Measurements from ENCODE around the gene GATAD2A. TPM values are rescaled to one million over a fixed set of nuclear protein-coding genes. Genes with fewer than 3 reads are reported as not detected.

GATAD2A gene
- total and polyA plus RNA-seq, 9 of the 15 experiments (the other 6 are each of a cell fraction or from before 2014, with no cell fraction given) = 2.4 to 226 (median 44.2) TPM

DNA sequence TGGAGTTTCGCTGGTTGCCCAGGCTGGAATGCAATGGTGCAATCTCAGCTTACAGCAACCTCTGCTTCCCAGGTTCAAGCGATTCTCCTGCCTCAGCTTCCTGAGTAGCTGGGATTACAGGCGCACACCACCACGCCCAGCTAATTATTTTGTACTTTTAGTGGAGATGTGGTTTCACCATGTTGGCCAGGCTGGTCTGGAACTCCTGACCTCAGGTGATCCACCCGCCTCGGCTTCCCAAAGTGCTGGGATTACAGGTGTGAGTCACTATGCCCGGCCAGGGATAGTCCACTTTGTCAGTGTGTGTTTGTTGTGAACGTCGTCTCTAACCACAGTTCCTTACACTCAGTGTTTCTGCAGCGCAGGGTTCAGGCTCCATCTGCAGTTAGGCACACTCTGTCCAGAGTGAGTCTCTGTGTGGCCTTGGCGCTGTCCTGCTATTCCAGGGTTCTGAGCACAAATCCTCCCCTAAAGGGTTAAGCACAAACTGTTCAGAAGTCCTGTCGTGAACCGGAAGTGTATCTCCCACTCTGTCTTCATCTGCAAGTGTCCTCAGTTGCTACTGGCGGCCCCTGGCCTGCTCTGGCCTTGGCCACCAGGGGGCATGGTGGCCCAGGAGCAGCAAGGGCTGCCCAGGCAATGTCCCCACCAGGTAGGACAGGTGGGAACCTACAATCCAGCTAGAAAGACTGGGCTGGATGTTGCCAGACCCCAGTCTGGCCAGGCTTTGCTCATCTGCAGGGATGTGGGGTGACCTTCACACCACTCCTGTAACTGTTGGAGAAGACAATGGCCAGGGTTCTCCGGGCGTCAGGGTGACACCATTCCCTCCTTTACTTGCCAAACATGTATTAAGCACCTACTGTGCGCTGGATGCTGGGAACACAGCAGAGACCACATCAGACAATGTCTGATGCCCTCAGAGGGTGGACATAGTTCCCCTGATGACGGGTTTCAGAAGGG, 38.8 kb upstream of the GATAD2A start (continued):
- TF ChIP-seq, protein P1, sequence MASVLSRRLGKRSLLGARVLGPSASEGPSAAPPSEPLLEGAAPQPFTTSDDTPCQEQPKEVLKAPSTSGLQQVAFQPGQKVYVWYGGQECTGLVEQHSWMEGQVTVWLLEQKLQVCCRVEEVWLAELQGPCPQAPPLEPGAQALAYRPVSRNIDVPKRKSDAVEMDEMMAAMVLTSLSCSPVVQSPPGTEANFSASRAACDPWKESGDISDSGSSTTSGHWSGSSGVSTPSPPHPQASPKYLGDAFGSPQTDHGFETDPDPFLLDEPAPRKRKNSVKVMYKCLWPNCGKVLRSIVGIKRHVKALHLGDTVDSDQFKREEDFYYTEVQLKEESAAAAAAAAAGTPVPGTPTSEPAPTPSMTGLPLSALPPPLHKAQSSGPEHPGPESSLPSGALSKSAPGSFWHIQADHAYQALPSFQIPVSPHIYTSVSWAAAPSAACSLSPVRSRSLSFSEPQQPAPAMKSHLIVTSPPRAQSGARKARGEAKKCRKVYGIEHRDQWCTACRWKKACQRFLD (CRISPR knock-in tag; IDR thresholded peaks at IDR 0.05) = no peak
- TF ChIP-seq MECOM (CRISPR knock-in tag; IDR thresholded peaks at IDR 0.05) = no peak
- peak; percentile 88 to 97 for TF ChIP-seq RAD21 (CRISPR knock-in tag; conservative IDR thresholded peaks at IDR 0.05 in 1 of 2, IDR thresholded peaks at IDR 0.05 in 1 of 2)
- TF ChIP-seq RFX5 (IDR thresholded peaks at IDR 0.05; ENCODE audit: low read depth, low read length) = no peak
- no peak for TF ChIP-seq ETS2 (tag; IDR thresholded peaks at IDR 0.05; ENCODE audit: borderline replicate concordance, poor library complexity, severe bottlenecking)
- TF ChIP-seq L3MBTL2 (IDR thresholded peaks at IDR 0.05) = peak; percentile 50; the same call in 1 of the 2 replicates
- TF ChIP-seq, protein P2, sequence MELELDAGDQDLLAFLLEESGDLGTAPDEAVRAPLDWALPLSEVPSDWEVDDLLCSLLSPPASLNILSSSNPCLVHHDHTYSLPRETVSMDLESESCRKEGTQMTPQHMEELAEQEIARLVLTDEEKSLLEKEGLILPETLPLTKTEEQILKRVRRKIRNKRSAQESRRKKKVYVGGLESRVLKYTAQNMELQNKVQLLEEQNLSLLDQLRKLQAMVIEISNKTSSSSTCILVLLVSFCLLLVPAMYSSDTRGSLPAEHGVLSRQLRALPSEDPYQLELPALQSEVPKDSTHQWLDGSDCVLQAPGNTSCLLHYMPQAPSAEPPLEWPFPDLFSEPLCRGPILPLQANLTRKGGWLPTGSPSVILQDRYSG (tag; conservative IDR thresholded peaks at IDR 0.05; ENCODE audit: low read depth) = peak; percentile 63; the same call in 1 of the 2 replicates
- TF ChIP-seq PHTF2 (CRISPR knock-in tag; IDR thresholded peaks at IDR 0.05) = no peak
- peak; percentile 26; the same call in 1 of the 2 replicates for TF ChIP-seq ZBTB7A (IDR thresholded peaks at IDR 0.05; ENCODE audit: borderline replicate concordance, control insufficient read depth, low read depth, low read length)
- TF ChIP-seq KDM2B (CRISPR knock-in tag; IDR thresholded peaks at IDR 0.05) = no peak
- TF ChIP-seq ZNF766 (CRISPR knock-in tag; conservative IDR thresholded peaks at IDR 0.05) = 0 out of 2 replicates have a peak, but pooled peaks have one; percentile 17
- TF ChIP-seq SOX6 (IDR thresholded peaks at IDR 0.05) = no peak
- TF ChIP-seq KLF1 (tag; IDR thresholded peaks at IDR 0.05) = peak; percentile 3; the same call in 1 of the 2 replicates
- TF ChIP-seq, protein P3, sequence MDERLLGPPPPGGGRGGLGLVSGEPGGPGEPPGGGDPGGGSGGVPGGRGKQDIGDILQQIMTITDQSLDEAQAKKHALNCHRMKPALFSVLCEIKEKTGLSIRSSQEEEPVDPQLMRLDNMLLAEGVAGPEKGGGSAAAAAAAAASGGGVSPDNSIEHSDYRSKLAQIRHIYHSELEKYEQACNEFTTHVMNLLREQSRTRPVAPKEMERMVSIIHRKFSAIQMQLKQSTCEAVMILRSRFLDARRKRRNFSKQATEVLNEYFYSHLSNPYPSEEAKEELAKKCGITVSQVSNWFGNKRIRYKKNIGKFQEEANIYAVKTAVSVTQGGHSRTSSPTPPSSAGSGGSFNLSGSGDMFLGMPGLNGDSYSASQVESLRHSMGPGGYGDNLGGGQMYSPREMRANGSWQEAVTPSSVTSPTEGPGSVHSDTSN (CRISPR knock-in tag; IDR thresholded peaks at IDR 0.05; ENCODE audit: low read depth) = no peak
- TF ChIP-seq, protein P3 (tag; conservative IDR thresholded peaks at IDR 0.05; ENCODE audit: low read depth) = no peak
- no peak for TF ChIP-seq SMARCA5 (IDR thresholded peaks at IDR 0.05)
- no peak for TF ChIP-seq HNRNPK (IDR thresholded peaks at IDR 0.05; ENCODE audit: low read depth, low read length, poor library complexity, severe bottlenecking)
- peak; percentile 77; the same call in 1 of the 2 replicates for TF ChIP-seq ATF7 (IDR thresholded peaks at IDR 0.05)
- TF ChIP-seq NUFIP1 (IDR thresholded peaks at IDR 0.05; ENCODE audit: partially characterized antibody) = no peak
- TF ChIP-seq, protein P4, sequence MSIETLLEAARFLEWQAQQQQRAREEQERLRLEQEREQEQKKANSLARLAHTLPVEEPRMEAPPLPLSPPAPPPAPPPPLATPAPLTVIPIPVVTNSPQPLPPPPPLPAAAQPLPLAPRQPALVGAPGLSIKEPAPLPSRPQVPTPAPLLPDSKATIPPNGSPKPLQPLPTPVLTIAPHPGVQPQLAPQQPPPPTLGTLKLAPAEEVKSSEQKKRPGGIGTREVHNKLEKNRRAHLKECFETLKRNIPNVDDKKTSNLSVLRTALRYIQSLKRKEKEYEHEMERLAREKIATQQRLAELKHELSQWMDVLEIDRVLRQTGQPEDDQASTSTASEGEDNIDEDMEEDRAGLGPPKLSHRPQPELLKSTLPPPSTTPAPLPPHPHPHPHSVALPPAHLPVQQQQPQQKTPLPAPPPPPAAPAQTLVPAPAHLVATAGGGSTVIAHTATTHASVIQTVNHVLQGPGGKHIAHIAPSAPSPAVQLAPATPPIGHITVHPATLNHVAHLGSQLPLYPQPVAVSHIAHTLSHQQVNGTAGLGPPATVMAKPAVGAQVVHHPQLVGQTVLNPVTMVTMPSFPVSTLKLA (conservative IDR thresholded peaks at IDR 0.05) = peak in 1 of 2 experiments; percentile 56; a peak in 2 of 4 replicates
